Nephron (organoid): ENCODE measurements around the gene DRC7.
A peak's percentile ranks its signal among the peaks of the same experiment; 100 is the strongest.
"Not testable (repeated sequence)": the region's sequence is repeated elsewhere in the genome, so short reads cannot be mapped to it uniquely, and the experiment has no call there.

Source experiments
- H3K27ac Mint-ChIP-seq, 3 experiments: 2 replicates each; pipeline ENCODE4 v1.8.0; 2020; ENCODE audit warnings: mixed read lengths in 3 of 3, mild to moderate bottlenecking in 2 of 3, moderate library complexity in 1 of 3
- H3K27me3 Mint-ChIP-seq: 2 replicates; pipeline ENCODE4 v1.8.0; 2021; ENCODE audit warnings: low read depth, mild to moderate bottlenecking, moderate library complexity, mixed read lengths
- H3K36me3 Mint-ChIP-seq: 2 replicates; pipeline ENCODE4 v1.8.0; 2020; ENCODE audit warnings: low read depth, mixed read lengths
- H3K4me1 Mint-ChIP-seq: 2 replicates; pipeline ENCODE4 v1.8.0; 2020; ENCODE audit warnings: mixed read lengths
- H3K4me3 Mint-ChIP-seq, 3 experiments: 2 replicates each; pipeline ENCODE4 v1.8.0; 2020; ENCODE audit warnings: mild to moderate bottlenecking in 3 of 3, mixed read lengths in 3 of 3, moderate library complexity in 2 of 3
- H3K9me3 Mint-ChIP-seq: 2 replicates; pipeline ENCODE4 v1.8.0; 2020; ENCODE audit warnings: mixed read lengths
- TF ChIP-seq, protein P1 (sequence below), 3 experiments: fragments of 200-600 bp; sonication (generic); IDR thresholded peaks; one replicate each; pipeline ENCODE4 v1.5.0; 2021; ENCODE audit warnings: antibody characterized with exemption in 3 of 3; ENCODE audit not compliant: unreplicated experiment in 3 of 3

DRC7 gene

DNA sequence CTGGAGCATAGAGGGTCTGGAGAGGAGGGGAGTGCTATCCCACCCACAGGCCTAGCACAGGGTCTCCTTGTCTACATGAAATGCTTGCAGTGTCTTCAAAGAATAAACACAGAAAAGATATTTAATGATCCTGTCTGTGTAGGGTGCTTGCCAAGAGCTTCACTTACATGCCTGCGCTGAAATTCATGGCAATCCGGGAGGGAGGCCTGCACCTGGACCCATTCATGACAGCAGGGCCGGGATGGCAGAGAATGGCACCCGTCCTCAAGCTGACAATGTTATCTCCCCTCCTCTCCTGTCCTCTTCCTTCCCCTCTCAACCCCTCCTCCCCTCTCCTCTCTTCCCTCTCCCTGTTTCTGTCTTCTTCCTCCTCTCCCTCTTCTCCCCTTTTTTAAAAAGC, 24.4 kb upstream of the DRC7 start:
- TF ChIP-seq, protein P1, sequence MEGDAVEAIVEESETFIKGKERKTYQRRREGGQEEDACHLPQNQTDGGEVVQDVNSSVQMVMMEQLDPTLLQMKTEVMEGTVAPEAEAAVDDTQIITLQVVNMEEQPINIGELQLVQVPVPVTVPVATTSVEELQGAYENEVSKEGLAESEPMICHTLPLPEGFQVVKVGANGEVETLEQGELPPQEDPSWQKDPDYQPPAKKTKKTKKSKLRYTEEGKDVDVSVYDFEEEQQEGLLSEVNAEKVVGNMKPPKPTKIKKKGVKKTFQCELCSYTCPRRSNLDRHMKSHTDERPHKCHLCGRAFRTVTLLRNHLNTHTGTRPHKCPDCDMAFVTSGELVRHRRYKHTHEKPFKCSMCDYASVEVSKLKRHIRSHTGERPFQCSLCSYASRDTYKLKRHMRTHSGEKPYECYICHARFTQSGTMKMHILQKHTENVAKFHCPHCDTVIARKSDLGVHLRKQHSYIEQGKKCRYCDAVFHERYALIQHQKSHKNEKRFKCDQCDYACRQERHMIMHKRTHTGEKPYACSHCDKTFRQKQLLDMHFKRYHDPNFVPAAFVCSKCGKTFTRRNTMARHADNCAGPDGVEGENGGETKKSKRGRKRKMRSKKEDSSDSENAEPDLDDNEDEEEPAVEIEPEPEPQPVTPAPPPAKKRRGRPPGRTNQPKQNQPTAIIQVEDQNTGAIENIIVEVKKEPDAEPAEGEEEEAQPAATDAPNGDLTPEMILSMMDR (IDR thresholded peaks at IDR 0.05; ENCODE audit: unreplicated experiment in 3 of 3) = no peak
- Mint-ChIP-seq H3K36me3 (no peaks in the 10 kb centered on the region), H3K4me3 (no peak overlapping the region), H3K4me1 (no peaks in the 10 kb centered on the region), H3K9me3 (no peaks in the 10 kb centered on the region), H3K27me3 (peaks cover 11% of the 10 kb centered on the region), H3K27ac (no peak overlapping the region)

DNA sequence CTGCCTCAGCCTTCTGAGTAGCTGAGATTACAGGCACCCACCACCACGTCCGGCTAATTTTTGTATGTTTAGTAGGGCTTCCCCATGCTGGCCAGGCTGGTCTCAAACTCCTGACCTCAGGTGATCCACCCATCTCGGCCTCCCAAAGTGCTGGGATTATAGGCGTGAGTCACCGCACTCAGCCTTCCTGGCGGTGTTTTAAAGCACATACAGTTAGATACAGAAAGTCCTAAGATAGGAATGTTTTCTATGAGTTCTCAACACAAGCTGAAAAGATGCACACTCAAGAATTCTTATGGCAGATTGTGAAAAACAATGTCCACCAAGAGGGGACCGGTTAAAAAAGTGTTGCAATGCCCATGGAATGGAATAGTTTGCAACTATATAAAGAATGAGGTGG, 23.2 kb upstream of the DRC7 start:
- H3K4me3 Mint-ChIP-seq, H3K36me3 Mint-ChIP-seq, H3K4me1 Mint-ChIP-seq, H3K27ac Mint-ChIP-seq, H3K9me3 Mint-ChIP-seq: not testable (repeated sequence)
- H3K27me3 Mint-ChIP-seq = peaks cover 11% of the 10 kb centered on the region

DNA sequence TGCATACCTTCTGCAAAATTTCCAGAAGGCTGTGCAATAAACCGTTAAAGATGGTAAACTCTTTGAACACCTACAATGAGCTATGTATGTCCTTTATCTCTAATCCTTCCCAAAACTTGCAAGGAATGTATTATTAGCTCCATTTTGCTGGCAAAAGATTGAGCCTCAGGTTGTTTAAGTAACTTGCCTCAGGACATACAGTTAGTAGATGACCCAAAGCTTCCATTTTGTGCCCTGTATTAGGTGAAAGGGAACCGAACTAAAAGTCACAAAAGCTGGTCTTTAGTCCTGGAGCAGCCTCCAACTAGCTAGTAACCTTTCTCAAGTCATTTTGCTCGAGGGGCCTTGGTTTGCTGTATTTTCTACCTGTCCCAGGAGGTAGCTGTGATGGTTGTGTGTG, 22.2 kb upstream of the DRC7 start:
- peaks cover 12% of the 10 kb centered on the region for H3K4me1 Mint-ChIP-seq
- TF ChIP-seq, protein P1 (IDR thresholded peaks at IDR 0.05; ENCODE audit: unreplicated experiment in 3 of 3) = no peak
- no peak overlapping the region for H3K27ac Mint-ChIP-seq
- peaks cover 11% of the 10 kb centered on the region for H3K27me3 Mint-ChIP-seq
- no peaks in the 10 kb centered on the region for H3K36me3 Mint-ChIP-seq
- no peak overlapping the region for H3K4me3 Mint-ChIP-seq
- no peaks in the 10 kb centered on the region for H3K9me3 Mint-ChIP-seq

DNA sequence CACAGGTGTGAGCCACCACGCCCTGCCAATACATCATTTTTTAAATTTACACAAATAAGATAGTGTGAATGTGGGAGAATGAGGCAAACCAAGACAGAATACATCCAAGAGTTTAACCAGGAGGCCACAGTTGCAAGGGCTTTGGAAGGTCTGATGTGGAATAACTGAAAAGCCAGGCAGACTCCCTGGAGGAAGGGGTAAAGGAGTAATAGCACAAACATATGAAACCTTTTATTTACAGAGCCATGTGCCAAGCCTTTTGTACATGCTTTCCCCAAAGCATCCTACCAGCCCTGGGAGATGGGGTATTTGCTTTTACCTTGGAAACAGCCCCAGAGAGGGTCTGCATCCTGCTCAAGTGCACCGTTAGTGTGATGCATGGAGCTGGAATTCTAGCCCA, 21.8 kb upstream of the DRC7 start:
- H3K9me3 Mint-ChIP-seq = no peaks in the 10 kb centered on the region
- H3K4me1 Mint-ChIP-seq = peaks cover 12% of the 10 kb centered on the region
- H3K36me3 Mint-ChIP-seq = no peaks in the 10 kb centered on the region
- H3K27ac Mint-ChIP-seq = no peak overlapping the region
- peaks cover 11% of the 10 kb centered on the region for H3K27me3 Mint-ChIP-seq
- TF ChIP-seq, protein P1 (IDR thresholded peaks at IDR 0.05; ENCODE audit: unreplicated experiment in 3 of 3) = no peak
- H3K4me3 Mint-ChIP-seq = no peak overlapping the region

DNA sequence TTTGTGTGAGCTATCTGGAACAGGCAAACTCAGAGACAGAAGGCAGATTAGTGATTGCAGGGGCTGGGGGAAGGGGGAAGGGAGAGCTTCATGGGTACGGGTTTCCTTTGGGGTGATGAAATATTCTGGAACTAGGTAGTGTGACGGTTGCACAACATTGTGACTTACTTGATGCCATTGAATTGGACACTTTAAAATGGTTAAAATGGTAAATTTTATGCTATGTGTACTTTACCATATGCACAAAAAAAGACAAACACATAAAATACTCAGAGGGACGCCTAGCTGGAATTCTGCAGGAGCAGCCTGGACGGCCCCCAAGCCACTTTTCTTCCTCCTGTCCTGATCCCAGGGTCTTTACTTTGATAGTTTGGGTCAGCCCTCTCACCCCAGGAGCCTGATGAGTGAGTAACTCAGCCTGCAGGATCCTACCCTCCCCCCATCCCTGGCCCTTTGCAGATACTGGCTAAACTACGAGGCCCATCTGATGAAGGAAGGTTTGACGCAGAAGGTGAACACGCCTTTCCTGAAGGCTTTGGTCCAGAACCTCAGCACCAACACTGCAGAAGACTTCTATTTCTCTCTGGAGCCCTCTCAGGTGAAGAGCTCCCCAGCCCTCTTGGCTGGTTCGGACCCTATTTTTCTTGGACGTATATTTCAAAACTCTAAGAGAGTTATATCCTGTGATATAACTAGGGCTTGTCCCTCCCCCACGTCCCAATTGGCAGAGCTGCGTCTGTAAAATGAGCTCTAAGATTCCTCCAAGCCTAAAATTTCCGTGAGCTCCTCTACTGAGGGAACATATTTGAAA, 18.7 kb upstream of the DRC7 start:
- peaks cover 8% of the 10 kb centered on the region for H3K27me3 Mint-ChIP-seq
- TF ChIP-seq, protein P1 (IDR thresholded peaks at IDR 0.05; ENCODE audit: unreplicated experiment in 3 of 3) = no peak
- peak overlapping the region; percentile 22 to 61 (median 36) for H3K27ac Mint-ChIP-seq
- no peaks in the 10 kb centered on the region for H3K9me3 Mint-ChIP-seq
- H3K4me1 Mint-ChIP-seq = peaks cover 12% of the 10 kb centered on the region
- H3K4me3 Mint-ChIP-seq = no peak overlapping the region
- H3K36me3 Mint-ChIP-seq = no peaks in the 10 kb centered on the region

DNA sequence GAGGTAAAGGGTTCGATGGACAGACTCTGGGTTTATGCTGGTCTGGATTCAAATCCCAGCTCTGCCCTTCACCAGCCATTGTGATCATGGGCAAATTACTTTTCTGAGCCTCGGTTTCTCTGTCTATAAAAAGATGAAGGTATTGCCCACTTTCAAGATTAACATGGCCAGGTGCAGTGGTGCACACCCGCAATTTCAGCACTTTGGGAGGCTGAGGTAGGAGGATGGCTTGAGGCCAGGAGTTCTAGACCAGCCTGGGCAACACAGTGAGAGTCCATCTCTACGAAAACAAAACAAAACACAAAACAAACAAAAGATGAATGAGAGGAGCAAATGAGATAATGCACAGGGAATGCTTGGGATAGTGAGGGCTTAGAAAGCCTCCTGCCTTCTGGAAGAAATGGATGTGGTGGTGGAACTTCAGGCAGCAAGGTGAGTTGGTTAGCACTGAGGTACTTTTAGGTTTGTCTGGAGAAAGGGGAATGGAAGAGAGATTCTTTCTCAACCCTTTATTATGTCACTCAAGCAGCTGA, 18.0 kb upstream of the DRC7 start:
- H3K27me3 Mint-ChIP-seq = peaks cover 8% of the 10 kb centered on the region
- H3K27ac Mint-ChIP-seq = peak overlapping the region in 2 of 3 experiments; percentile 36 to 61
- no peaks in the 10 kb centered on the region for H3K9me3 Mint-ChIP-seq
- no peaks in the 10 kb centered on the region for H3K36me3 Mint-ChIP-seq
- TF ChIP-seq, protein P1 (IDR thresholded peaks at IDR 0.05; ENCODE audit: unreplicated experiment in 3 of 3) = no peak
- peaks cover 12% of the 10 kb centered on the region for H3K4me1 Mint-ChIP-seq
- H3K4me3 Mint-ChIP-seq = no peak overlapping the region
